Activated gamma-delta T cell (primary cell): ENCODE data around the gene PDE6C.
"Not testable (repeated sequence)": the region's sequence is repeated elsewhere in the genome, so short reads cannot be mapped to it uniquely, and the experiment has no call there.

Experiments used
- DNase-seq: peaks from one replicate; lab custom pipeline; 2025; lab: John Stamatoyannopoulos, UW

PDE6C gene

DNA sequence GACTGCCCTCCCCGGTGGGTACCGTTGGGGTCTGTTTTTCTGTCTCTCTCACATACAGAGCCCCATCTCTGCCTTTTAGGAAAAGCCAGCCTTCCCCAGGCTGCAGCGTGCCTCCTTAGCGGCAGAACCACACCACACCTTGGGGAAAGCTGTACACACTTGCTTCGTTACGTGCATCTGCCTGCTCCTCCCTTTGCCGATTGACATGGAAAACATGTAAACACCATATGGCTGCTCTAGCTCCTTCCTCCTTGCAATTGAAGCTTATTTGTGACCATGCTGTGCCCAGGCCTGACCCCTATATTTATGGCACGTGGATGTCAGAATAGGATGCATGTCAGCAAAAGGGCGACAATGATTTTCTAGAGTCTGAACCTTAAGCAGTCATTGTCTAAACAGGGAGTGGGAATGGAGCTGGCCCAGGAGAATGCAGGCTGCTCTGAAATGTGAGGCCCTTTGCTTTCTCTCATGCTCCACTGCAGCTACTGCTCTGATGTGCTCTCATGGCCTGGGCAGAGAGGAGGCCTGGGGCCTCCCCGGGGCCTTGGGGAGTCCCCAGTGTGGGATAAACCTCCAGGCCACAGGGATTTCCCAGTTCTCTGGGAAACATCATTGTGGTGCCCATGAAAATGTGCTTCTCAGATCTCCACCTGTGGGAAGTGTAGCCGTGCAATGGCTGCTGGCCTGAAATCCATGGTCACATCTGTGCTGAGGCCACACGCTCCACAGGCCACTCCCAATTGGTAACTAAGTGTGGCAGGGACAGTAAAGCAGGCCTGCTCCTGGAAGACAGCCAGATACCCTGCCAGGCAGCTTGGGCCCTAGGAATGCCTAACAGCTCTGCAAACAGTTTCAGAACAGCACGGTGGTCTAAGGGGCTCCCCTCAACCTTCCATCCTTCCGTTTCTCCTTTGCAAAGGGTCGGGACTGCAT lies 18.6 kb downstream of the PDE6C start:
- DNase-seq = no peak

GRCh38 chr10:93639791-93640190 lies 27.5 kb downstream of the PDE6C start:
- DNase-seq = no peak

DNA sequence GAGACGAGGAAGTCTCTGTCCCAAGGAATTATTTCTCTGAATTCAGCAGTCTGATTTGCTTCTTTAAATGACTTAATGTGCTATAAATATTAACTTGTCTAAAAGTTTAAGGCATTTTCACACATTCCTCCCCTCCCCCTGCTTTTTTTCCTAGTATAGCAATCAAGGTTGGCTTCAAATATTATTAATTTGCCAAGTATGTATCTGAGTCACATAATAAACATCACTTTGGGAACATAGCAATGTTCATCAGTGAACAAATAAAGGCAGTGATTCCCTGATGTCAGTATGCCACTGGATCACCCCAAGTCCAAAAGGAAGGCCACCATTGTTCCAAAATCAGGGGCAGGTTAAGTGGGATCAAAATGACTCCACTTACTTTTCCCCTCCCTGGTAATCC lies 40.5 kb downstream of the PDE6C start:
- DNase-seq = no peak

- DNase-seq = no peak
Observed at GRCh38 chr10:93654201-93654600, 41.9 kb downstream of the PDE6C start.

- DNase-seq = no peak
Observed at GRCh38 chr10:93656155-93656554, 43.8 kb downstream of the PDE6C start.

DNA sequence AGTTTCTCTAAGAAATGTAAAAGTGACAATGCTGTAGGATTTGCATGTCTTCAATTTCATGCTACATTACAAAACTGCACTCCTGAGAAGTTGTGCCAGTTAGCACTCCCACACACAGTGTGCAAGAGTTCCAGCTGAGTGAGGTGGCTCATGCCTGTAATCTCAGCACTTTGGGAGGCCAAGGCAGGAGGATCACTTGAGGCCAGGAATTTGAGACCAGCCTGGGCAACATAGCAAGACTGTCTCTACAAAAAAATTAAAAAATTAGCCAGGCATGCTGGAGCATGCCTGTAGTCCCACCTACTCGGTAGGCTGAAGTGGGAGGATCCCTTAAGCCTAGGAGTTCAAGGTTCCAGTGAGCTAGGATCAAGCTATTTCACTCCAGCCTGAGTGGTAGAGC lies 45.4 kb downstream of the PDE6C start:
- no peak for DNase-seq

DNA sequence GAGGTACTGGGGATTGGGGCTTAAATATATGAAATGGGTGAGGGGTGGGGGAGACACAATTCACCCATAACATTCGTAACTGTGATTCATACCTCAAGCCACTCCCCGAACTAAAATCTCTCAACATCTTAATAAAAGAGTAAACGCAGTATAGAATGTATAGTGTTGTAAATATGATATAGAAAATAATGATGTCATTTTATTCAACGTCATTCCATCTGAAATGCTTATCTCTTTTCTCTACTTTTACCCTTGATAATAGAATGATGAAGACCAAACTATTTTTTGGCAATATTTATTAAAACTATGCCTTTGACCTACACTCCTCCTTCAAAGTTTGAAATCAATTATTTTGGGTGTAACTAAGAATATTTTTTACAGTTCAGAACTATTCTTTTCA lies 53.7 kb downstream of the PDE6C start:
- no peak for DNase-seq

DNA sequence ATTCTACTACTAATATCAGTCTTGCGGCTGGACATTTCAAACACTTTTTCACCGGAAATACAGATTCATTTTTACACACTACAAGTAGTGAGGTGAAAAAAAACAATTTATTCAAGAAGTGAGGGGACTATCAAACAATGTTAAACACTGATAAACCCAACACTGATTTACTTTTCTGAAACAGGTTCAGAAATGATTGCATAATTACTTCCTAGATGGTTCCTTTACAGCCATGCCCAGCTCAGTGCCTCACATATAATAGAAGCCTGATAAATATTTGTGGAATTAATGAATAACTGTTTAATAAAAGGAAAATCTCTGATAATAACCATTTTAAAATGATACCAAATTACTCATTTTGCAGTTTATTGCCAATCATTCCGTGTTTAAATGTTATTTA lies 55.5 kb downstream of the PDE6C start:
- no peak for DNase-seq

- DNase-seq = no peak
Observed at GRCh38 chr10:93670372-93670771, 58.0 kb downstream of the PDE6C start.

GRCh38 chr10:93671042-93671441 lies 58.7 kb downstream of the PDE6C start:
- no peak for DNase-seq

- DNase-seq = no peak
Observed at GRCh38 chr10:93672022-93672678, 59.8 kb downstream of the PDE6C start.

DNA sequence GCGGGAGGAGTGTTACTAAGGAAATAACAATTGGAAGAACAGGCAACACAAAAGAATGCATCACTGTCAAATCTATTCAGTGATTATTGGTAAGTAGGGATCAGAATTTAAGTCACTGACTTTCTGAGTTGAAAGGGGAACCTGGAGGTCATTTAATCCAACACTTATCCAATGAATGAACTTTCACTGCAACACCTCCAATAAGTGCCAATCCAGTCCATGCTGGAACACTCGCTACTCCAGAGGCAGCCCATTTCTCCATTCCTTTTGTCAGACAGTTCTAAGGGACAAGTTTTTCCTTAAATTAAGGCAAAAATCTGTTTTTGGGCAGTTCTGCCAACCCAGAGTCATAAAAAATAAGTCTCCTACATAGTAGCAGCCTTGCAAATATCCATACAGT lies 60.6 kb downstream of the PDE6C start:
- DNase-seq = no peak

DNA sequence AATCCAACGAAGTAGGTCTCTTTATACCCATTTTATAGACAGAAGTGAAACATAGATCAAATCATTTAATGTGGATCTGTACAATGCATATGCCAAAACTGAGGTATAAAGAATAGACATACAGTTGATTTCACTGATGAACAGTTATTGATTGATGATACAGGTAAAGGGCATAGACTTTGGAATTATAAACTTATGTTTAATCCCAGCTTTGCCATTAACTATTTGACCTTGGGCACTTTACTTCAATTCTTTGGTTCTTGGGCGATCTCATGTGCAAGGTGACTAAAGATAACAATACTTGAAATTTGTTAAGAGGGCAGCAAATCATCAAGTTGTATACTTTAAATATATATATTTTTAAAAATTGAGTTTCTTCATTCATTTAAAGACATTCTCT lies 61.5 kb downstream of the PDE6C start:
- no peak for DNase-seq

- no peak for DNase-seq
Observed at GRCh38 chr10:93678386-93678785, 66.0 kb downstream of the PDE6C start.

DNA sequence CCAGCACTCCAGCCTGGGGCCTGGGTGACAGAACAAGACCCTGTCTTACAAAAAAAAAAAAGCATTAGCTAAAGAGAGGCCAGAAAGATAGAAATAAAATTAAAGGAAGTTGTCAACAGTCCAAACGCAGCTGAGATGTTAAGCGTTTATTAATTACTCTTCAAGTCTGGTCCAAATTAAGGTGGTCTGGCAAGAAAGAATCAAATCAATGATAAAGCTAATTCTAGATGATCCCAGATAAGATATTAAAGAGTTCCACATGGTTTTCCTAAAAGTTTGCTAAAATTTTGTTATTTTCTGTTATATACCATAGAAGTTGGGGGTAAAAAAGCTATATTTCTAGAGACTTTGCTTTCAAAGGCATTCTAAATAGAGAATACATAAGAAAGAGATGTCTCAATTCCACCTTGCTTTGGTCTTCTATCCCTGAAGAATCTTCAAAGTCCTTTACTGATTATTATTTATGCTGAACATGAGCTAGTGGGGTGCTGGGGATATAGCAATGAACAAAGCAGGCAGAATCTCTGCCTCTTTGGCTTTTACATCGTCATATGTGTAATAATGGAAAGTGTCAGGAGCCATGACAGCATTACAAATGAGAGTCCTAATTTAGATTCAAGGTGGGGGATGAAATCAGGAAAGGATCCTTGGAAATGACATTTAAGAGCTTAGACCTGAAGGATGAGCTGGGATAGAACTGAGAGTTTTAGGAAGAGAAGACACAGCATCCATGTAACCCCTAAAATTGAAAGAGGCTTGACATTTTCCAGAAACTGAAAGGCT lies 66.7 kb downstream of the PDE6C start:
- no peak for DNase-seq

GRCh38 chr10:93680412-93681047 lies 68.2 kb downstream of the PDE6C start:
- no peak for DNase-seq

DNA sequence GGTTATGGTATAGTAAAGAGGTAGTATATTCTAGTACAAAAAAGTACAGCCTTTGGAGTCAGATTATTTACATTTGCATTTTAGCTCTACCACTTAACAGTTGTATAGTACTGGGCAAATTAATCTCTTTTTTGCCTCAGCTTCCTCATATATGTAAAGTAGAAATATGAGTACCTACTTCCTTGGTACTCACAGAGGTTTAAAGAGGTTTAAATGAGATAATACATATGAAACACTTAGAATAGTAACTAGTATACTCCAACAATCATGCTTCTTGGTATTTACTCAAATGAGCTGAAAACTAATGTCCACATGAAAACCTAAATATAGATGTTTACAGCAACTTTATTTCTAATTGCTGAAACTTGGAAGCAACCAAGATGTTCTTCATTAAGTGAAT lies 75.4 kb downstream of the PDE6C start:
- DNase-seq = no peak

DNA sequence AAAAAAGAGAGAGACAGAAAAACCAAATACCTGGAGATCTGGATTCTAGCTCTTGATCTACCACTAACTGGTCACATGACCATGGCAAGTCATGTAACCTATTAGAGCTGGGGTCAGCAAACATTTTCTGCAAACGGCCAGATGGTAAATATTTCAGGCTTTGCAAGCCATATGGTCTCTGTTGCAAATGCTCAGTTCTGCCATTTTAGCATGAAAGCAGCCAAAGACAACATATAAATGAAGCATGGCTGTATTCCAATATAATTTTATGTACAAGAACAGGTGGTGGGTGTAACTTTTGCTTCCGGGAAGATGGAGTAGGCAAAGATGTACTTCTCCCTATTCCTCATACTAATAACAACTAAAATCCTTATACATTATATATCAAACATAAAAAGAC lies 83.4 kb downstream of the PDE6C start:
- no peak for DNase-seq

DNA sequence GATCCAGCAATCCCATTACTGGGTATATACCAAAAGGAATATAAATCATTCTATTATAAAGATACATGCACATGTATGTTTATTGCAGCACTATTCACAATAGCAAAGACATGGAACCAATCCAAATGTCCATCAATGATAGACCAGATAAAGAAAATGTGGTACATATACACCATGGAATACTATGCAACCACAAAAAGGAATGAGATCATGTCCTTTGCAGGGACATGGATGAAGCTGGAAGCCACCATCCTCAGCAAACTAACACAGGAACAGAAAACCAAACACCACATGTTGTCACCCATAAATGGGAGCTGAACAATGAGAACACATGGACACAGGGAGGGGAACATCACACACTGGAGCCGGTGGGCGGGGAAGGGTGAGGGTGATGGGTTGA lies 84.2 kb downstream of the PDE6C start:
- not testable (repeated sequence) for DNase-seq

DNA sequence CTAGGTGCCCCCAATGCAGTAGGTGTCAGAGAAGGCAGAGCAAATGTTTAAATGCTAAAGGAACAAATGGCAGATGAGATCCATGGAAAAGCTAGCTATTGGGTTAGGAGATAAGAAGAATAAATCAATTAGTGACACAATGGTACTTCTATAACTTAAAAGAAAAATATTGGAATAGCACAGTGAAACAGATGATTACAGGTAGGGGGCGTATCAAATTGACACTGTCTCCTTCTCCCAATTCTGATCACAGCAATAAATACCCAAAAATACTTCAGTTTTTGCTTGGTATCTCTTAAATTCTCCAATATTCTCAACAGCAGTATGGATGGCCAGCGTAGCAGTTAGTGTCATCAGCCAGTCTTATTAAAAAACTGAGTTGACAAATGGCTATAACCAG lies 84.9 kb downstream of the PDE6C start:
- DNase-seq = no peak

DNA sequence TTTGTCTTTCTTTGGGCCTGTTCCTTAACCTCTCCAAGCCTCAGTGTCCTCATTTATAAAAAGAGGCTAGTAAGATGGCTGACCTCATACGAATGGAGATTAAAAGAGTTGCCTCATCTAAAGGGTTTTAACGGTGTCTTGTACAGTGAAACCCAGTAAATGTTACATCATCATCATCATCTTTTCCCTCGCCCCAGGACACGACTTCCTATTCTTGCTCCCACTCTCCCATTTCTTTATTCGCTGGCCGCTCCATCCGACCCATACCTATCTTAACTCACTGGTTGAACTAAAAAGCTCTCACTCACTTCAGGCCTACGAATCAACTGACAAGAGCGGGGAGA lies 89.5 kb downstream of the PDE6C start:
- no peak for DNase-seq
